Neural progenitor cell (in vitro differentiated cells): ENCODE measurements around the gene CHKA. TPM values are rescaled to one million over a fixed set of nuclear protein-coding genes. Genes with fewer than 3 reads are reported as not detected.

Experiments used
- DNase-seq: peaks from one replicate; pipeline ENCODE4 v3.0.0-alpha.2; 2016; ENCODE audit warnings: low spot score
- H2AFZ ChIP-seq: fragments of 200-600 bp; sonication (generic); replicated peaks from 2 replicates; pipeline ENCODE4 v1.6.1; 2016; ENCODE audit warnings: antibody characterized with exemption
- H3F3A ChIP-seq: fragments of 200-600 bp; sonication (generic); 2 replicates; pipeline ENCODE4 v1.6.1; 2016; ENCODE audit warnings: antibody characterized with exemption, low read depth
- H3K27ac ChIP-seq: fragments of 200-600 bp; sonication (generic); 2 replicates; pipeline ENCODE4 v1.5.1; 2016; ENCODE audit warnings: mild to moderate bottlenecking
- H3K27me3 ChIP-seq: fragments of 200-600 bp; sonication (generic); 2 replicates; pipeline ENCODE4 v1.6.1; 2016; ENCODE audit warnings: mild to moderate bottlenecking, moderate library complexity
- H3K36me3 ChIP-seq: fragments of 200-600 bp; sonication (generic); 2 replicates; pipeline ENCODE4 v1.5.1; 2016
- H3K4me1 ChIP-seq: fragments of 200-600 bp; sonication (generic); 2 replicates; pipeline ENCODE4 v1.6.1; 2016; ENCODE audit warnings: mixed run types
- H3K4me2 ChIP-seq: fragments of 200-600 bp; sonication (generic); 2 replicates; pipeline ENCODE4 v1.6.1; 2016
- H3K4me3 ChIP-seq: fragments of 200-600 bp; sonication (generic); 2 replicates; pipeline ENCODE4 v1.5.1; 2016
- H3K79me2 ChIP-seq: fragments of 200-600 bp; sonication (generic); 2 replicates; pipeline ENCODE4 v1.6.1; 2016; ENCODE audit warnings: low read depth
- H3K9ac ChIP-seq: fragments of 200-600 bp; sonication (generic); 2 replicates; pipeline ENCODE4 v1.6.1; 2016
- H3K9me3 ChIP-seq: fragments of 200-600 bp; sonication (generic); 2 replicates; pipeline ENCODE4 v1.5.1; 2016; ENCODE audit warnings: low read depth
- H4K20me1 ChIP-seq: fragments of 200-600 bp; sonication (generic); 2 replicates; pipeline ENCODE4 v1.6.1; 2016; ENCODE audit warnings: low read depth
- H3K27ac Mint-ChIP-seq: 3 replicates; pipeline ENCODE4 v1.8.0; 2021; ENCODE audit warnings: mixed read lengths
- H3K27me3 Mint-ChIP-seq: 2 replicates; pipeline ENCODE4 v1.8.0; 2022; ENCODE audit warnings: low read depth, mild to moderate bottlenecking, inconsistent platforms, moderate library complexity, mixed read lengths; ENCODE audit not compliant: insufficient read depth
- H3K36me3 Mint-ChIP-seq: 3 replicates; pipeline ENCODE4 v1.8.0; 2021; ENCODE audit warnings: mixed read lengths
- H3K4me1 Mint-ChIP-seq: 3 replicates; pipeline ENCODE4 v1.8.0; 2021; ENCODE audit warnings: mixed read lengths
- H3K4me3 Mint-ChIP-seq: 3 replicates; pipeline ENCODE4 v1.8.0; 2021; ENCODE audit warnings: mild to moderate bottlenecking, moderate library complexity, mixed read lengths
- H3K9me3 Mint-ChIP-seq: 3 replicates; pipeline ENCODE4 v1.8.0; 2020; ENCODE audit warnings: mixed read lengths
- EZH2 ChIP-seq: fragments of 200-600 bp; sonication (generic); IDR thresholded peaks from 2 replicates; pipeline ENCODE4 v1.6.1; 2017; ENCODE audit warnings: antibody characterized with exemption, mild to moderate bottlenecking, moderate library complexity
- EZH2phosphoT487 ChIP-seq: fragments of 200-600 bp; sonication (generic); IDR thresholded peaks from 2 replicates; pipeline ENCODE4 v1.6.1; 2017; ENCODE audit warnings: antibody characterized with exemption
- total RNA-seq: library from RNA; depleted of rRNA; stranded (reverse); fragments of >200 nt; gene quantifications from 2 replicates; pipeline ENCODE4 v1.2.3, GENCODE V29; 2015; ENCODE audit warnings: low replicate concordance
- TF ChIP-seq, protein P1 (sequence below): fragments of 200-600 bp; sonication (generic); IDR thresholded peaks from 2 replicates; pipeline ENCODE4 v1.5.1; 2017; ENCODE audit warnings: antibody characterized with exemption, mild to moderate bottlenecking

CHKA gene
- total RNA-seq, 1 donor from 2014 or later, result 36.8 TPM

DNA sequence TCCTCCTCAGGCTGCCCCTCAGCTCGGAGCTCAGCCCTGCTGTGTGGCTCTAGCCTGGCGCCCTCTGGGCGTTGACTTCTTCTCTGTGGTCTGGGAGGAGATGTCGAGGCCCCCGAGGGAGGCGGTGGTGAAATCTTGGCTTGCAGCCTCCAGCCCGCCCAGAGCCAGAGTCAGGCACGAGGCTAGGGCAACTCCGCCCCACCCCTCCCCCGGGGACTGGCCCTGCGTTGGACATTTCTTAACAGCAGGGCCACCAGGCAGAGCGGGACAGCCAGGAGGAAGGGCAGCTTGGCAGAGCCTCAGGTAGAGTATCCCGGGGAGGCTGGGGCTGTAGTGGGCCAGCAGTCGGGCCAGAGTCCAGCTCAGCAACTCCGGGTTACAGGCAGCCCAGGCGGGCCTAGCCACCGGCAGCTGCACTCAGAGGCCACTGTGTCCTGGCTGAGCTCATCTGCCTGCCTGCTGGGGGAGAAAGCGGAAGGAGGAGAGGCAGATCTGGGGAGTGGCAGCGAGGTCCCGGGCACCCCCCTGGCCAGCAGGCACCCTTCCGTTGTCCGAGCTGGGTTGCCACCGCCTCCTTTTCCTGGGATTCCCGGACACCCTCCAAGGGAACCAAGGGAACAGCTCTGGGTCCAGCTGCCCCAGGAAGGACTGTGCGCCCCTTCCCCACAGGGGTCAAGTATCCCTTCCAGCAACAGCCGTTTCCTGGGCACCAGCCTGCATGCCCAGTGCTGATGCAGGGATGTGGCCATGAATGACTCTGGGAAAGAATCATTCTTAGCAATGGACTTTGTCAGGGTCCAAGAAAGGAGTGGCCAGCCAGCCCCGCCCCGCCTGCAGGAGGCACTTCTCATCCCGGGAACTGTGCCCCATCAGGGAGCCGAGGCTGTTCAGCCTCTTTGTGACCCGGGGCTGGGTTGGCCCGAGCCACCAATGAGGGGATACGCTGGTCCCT, 110.8 kb downstream of the CHKA start, which contains the start of gene ALDH3B1:
TSS of gene ALDH3B1 (plus strand) at position 238 of the 952 bp plus-strand sequence. CDS start 4,971 bp downstream, outside the sequence.
- Histone ChIP-seq H4K20me1 (no peaks in the 10 kb centered on the region), H3K27me3 (no peaks in the 10 kb centered on the region), H3F3A (peaks cover 8% of the 10 kb centered on the region), H3K27ac (no peak within 1 kb of the TSS), H3K4me1 (peaks cover 14% of the 10 kb centered on the region), H3K9me3 (no peaks in the 10 kb centered on the region), H3K79me2 (no peaks in the 10 kb centered on the region), H3K4me3 (no peak within 1 kb of the TSS), H3K36me3 (no peaks in the 10 kb centered on the region), H3K9ac (no peak within 1 kb of the TSS), H2AFZ (peak within 1 kb of the TSS; percentile 51), H3K4me2 (peak within 1 kb of the TSS; percentile 24)
- H3K27ac Mint-ChIP-seq, result peak within 1 kb of the TSS; percentile 95
- TF ChIP-seq EZH2phosphoT487 (no peak), EZH2 (no peak)
- TF ChIP-seq, protein P1, sequence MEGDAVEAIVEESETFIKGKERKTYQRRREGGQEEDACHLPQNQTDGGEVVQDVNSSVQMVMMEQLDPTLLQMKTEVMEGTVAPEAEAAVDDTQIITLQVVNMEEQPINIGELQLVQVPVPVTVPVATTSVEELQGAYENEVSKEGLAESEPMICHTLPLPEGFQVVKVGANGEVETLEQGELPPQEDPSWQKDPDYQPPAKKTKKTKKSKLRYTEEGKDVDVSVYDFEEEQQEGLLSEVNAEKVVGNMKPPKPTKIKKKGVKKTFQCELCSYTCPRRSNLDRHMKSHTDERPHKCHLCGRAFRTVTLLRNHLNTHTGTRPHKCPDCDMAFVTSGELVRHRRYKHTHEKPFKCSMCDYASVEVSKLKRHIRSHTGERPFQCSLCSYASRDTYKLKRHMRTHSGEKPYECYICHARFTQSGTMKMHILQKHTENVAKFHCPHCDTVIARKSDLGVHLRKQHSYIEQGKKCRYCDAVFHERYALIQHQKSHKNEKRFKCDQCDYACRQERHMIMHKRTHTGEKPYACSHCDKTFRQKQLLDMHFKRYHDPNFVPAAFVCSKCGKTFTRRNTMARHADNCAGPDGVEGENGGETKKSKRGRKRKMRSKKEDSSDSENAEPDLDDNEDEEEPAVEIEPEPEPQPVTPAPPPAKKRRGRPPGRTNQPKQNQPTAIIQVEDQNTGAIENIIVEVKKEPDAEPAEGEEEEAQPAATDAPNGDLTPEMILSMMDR, result no peak
- peak; percentile 57 for DNase-seq
- H3K36me3 Mint-ChIP-seq, result no peaks in the 10 kb centered on the region
- peaks cover 57% of the 10 kb centered on the region for H3K4me1 Mint-ChIP-seq
- peak within 1 kb of the TSS; percentile 30 for H3K4me3 Mint-ChIP-seq
- no peaks in the 10 kb centered on the region for H3K9me3 Mint-ChIP-seq
- peaks cover 16% of the 10 kb centered on the region for H3K27me3 Mint-ChIP-seq

DNA sequence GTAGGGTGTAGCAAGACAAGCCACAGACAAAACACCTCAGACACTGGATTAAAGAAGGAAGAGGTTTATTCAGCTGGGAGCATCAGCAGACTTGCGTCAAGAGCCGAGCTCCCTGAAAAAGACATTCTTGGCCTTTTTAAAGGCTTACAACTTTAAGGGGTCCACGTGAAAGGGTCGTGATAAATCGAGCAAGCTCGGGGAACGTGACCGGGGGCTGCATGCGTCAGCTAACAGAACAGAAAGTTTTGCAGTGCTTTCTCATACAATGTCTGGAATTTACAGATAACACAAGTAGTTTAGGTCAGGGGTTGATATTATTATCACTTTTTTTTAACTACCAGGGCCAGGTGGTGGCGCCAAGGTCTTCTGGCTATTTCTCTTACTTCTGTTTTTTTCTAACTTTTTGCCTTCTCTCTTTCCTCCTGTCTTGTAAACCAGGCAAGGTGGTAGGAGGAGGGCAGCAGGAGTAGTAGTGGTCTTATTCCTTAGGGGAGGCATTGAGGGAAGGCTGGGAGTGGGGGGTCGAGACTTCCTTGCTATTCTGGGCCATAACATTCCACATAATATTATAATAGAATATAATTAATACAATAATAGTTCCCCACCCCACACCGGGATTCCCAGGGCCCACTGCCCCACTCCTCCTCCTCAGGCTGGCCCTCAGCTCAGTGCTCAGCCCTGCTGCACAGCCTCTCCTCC, 111.6 kb downstream of the CHKA start:
- no peak for DNase-seq
- no peak overlapping the region for H3K9ac ChIP-seq
- H3K27me3 Mint-ChIP-seq, result peaks cover 15% of the 10 kb centered on the region
- peaks cover 6% of the 10 kb centered on the region for H3K27me3 ChIP-seq
- peaks cover 59% of the 10 kb centered on the region for H3K4me1 Mint-ChIP-seq
- peaks cover 14% of the 10 kb centered on the region for H3K4me1 ChIP-seq
- no peak overlapping the region for H3K4me3 ChIP-seq
- no peak overlapping the region for H3K27ac ChIP-seq
- H4K20me1 ChIP-seq, result no peaks in the 10 kb centered on the region
- H3K9me3 Mint-ChIP-seq, result no peaks in the 10 kb centered on the region
- no peaks in the 10 kb centered on the region for H3K9me3 ChIP-seq
- H3K4me2 ChIP-seq, result peak overlapping the region; percentile 24
- H3K36me3 ChIP-seq, result no peaks in the 10 kb centered on the region
- H3K36me3 Mint-ChIP-seq, result no peaks in the 10 kb centered on the region
- TF ChIP-seq EZH2 (no peak), EZH2phosphoT487 (no peak)
- TF ChIP-seq, protein P1, result no peak
- peak overlapping the region; percentile 30 for H3K4me3 Mint-ChIP-seq
- no peaks in the 10 kb centered on the region for H3K79me2 ChIP-seq
- peak overlapping the region; percentile 78 for H3K27ac Mint-ChIP-seq
- H2AFZ ChIP-seq, result no peak overlapping the region
- peaks cover 8% of the 10 kb centered on the region for H3F3A ChIP-seq

DNA sequence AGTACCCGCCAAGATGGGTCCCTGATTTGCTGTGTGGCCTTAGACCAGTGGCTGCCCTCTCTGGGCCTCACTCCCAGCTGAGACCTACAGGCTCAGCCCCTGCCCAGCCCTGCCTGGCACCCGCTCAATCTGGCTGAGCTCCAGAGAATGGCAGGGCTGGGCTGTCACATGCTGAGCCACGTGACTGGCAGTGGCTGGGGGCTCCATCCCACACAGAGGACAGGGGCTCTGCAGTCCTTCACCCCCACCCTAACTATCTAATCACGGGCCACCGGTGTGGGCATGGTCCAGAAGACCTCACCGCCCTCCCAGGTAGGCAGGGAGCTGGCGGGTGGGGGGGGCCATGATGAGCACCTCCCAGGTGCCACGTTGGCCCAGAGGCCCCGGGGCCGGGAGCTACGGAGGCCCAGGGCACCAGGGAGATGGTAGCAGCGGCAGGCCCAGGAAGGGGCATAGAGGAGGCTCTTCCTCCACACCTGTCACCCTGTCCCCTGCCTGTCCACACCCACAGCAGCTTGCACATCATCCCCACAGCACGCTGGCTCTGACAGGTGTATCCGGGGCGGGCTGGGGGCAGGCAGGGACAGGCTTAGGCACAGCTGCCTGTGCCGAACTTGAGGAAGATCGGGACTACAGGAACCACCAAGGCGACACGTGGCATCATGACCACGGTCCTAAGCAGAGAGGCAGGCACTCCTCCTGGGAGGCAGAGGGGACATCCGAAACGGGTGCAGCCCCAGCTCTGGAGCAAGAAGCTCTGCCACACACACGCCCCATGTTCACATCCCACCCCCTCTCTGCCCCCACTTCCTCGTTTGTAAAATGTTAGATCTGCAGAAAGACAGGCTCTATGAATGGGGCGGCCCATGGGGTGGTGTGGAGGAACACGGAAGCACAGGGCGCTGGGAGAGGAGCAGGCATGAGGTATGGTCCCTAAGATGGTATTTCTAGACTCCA, 112.5 kb downstream of the CHKA start:
- no peak overlapping the region for H3K9ac ChIP-seq
- H3K9me3 ChIP-seq, result no peaks in the 10 kb centered on the region
- no peak overlapping the region for H2AFZ ChIP-seq
- no peak overlapping the region for H3K4me3 Mint-ChIP-seq
- no peaks in the 10 kb centered on the region for H3K9me3 Mint-ChIP-seq
- H3K27me3 ChIP-seq, result peaks cover 15% of the 10 kb centered on the region
- H3K4me2 ChIP-seq, result no peak overlapping the region
- no peaks in the 10 kb centered on the region for H3K79me2 ChIP-seq
- no peak overlapping the region for H3K4me3 ChIP-seq
- peaks cover 52% of the 10 kb centered on the region for H3K4me1 Mint-ChIP-seq
- H3K27ac Mint-ChIP-seq, result peak overlapping the region; percentile 78
- no peak for DNase-seq
- H3K4me1 ChIP-seq, result peaks cover 14% of the 10 kb centered on the region
- H4K20me1 ChIP-seq, result no peaks in the 10 kb centered on the region
- H3F3A ChIP-seq, result peaks cover 8% of the 10 kb centered on the region
- H3K36me3 Mint-ChIP-seq, result no peaks in the 10 kb centered on the region
- peaks cover 20% of the 10 kb centered on the region for H3K27me3 Mint-ChIP-seq
- TF ChIP-seq EZH2, result no peak
- TF ChIP-seq, protein P1, result no peak
- TF ChIP-seq EZH2phosphoT487, result no peak
- H3K36me3 ChIP-seq, result no peaks in the 10 kb centered on the region
- no peak overlapping the region for H3K27ac ChIP-seq
